ENCODE data around the gene POGK.
"Not testable (repeated sequence)": the region's sequence is repeated elsewhere in the genome, so short reads cannot be mapped to it uniquely, and the experiment has no call there.

The POGK gene

GRCh38 chr1:166838766-166839599 lies at the start of gene POGK:
Gene POGK, plus strand, starts transcription at chr1:166839475. Its CDS starts 1,482 bp downstream, at chr1:166840957.
- Histone ChIP-seq H3K4me3 (ENCODE audit: low read depth in 1 of 2, low read length in 2 of 2) (peak within 1 kb of the TSS; percentile 82 to 91), H3K27me3 (ENCODE audit: control insufficient read depth in 1 of 2, insufficient read depth in 2 of 2, low read length in 2 of 2) (no peaks in the 10 kb centered on the region), H3K36me3 (ENCODE audit: control insufficient read depth in 1 of 2, insufficient read depth in 2 of 2, low read length in 2 of 2) (peaks cover 27 to 31% of the 10 kb centered on the region in 2 donors), H3K27ac (ENCODE audit: low read depth, low read length) (peak within 1 kb of the TSS; percentile 88), H3K4me1 (ENCODE audit: control insufficient read depth in 1 of 2, insufficient read depth in 2 of 2, low read length in 2 of 2) (peaks cover 28 to 43% of the 10 kb centered on the region in 2 donors), H3K9me3 (ENCODE audit: control insufficient read depth in 1 of 2, low read length in 2 of 2) (no peaks in the 10 kb centered on the region), H3K9ac (ENCODE audit: low read depth in 1 of 2, low read length in 2 of 2) (peak within 1 kb of the TSS; percentile 74 to 99)

- Histone ChIP-seq H3K4me3 (ENCODE audit: low read depth in 1 of 2, low read length in 2 of 2) (no peak overlapping the region), H3K9ac (ENCODE audit: low read depth in 1 of 2, low read length in 2 of 2) (no peak overlapping the region), H3K27me3 (ENCODE audit: control insufficient read depth in 1 of 2, insufficient read depth in 2 of 2, low read length in 2 of 2) (no peaks in the 10 kb centered on the region), H3K27ac (ENCODE audit: low read depth, low read length) (no peak overlapping the region), H3K9me3 (ENCODE audit: control insufficient read depth in 1 of 2, low read length in 2 of 2) (no peaks in the 10 kb centered on the region), H3K36me3 (ENCODE audit: control insufficient read depth in 1 of 2, insufficient read depth in 2 of 2, low read length in 2 of 2) (no peaks in the 10 kb centered on the region), H3K4me1 (ENCODE audit: control insufficient read depth in 1 of 2, insufficient read depth in 2 of 2, low read length in 2 of 2) (no peaks in the 10 kb centered on the region)
Observed at GRCh38 chr1:166796620-166797236, 42.5 kb upstream of the POGK start.

GRCh38 chr1:166808952-166809351 lies 30.3 kb upstream of the POGK start:
- Histone ChIP-seq H3K36me3 (ENCODE audit: control insufficient read depth in 1 of 2, insufficient read depth in 2 of 2, low read length in 2 of 2) (no peaks in the 10 kb centered on the region), H3K27ac (ENCODE audit: low read depth, low read length) (no peak overlapping the region), H3K4me3 (ENCODE audit: low read depth in 1 of 2, low read length in 2 of 2) (no peak overlapping the region), H3K9me3 (ENCODE audit: control insufficient read depth in 1 of 2, low read length in 2 of 2) (no peaks in the 10 kb centered on the region), H3K4me1 (ENCODE audit: control insufficient read depth in 1 of 2, insufficient read depth in 2 of 2, low read length in 2 of 2) (peaks cover 6 to 10% of the 10 kb centered on the region in 2 donors), H3K9ac (ENCODE audit: low read depth in 1 of 2, low read length in 2 of 2) (no peak overlapping the region), H3K27me3 (ENCODE audit: control insufficient read depth in 1 of 2, insufficient read depth in 2 of 2, low read length in 2 of 2) (no peaks in the 10 kb centered on the region)

- H3K36me3 ChIP-seq (ENCODE audit: control insufficient read depth in 1 of 2, insufficient read depth in 2 of 2, low read length in 2 of 2): no peaks in the 10 kb centered on the region
Observed at GRCh38 chr1:166811691-166812090, 27.6 kb upstream of the POGK start.

GRCh38 chr1:166813508-166814223 lies 25.6 kb upstream of the POGK start:
- Histone ChIP-seq H3K9me3 (ENCODE audit: control insufficient read depth in 1 of 2, low read length in 2 of 2) (peaks cover 0 to 4% of the 10 kb centered on the region in 2 donors), H3K36me3 (ENCODE audit: control insufficient read depth in 1 of 2, insufficient read depth in 2 of 2, low read length in 2 of 2) (no peaks in the 10 kb centered on the region), H3K4me3 (ENCODE audit: low read depth in 1 of 2, low read length in 2 of 2) (no peak overlapping the region), H3K9ac (ENCODE audit: low read depth in 1 of 2, low read length in 2 of 2) (no peak overlapping the region), H3K27ac (ENCODE audit: low read depth, low read length) (no peak overlapping the region), H3K4me1 (ENCODE audit: control insufficient read depth in 1 of 2, insufficient read depth in 2 of 2, low read length in 2 of 2) (peaks cover 6 to 9% of the 10 kb centered on the region in 2 donors), H3K27me3 (ENCODE audit: control insufficient read depth in 1 of 2, insufficient read depth in 2 of 2, low read length in 2 of 2) (peaks cover 0 to 3% of the 10 kb centered on the region in 2 donors)

More at GRCh38 chr1:166811691-166812090, 27.6 kb upstream of the POGK start:
- peaks cover 0 to 4% of the 10 kb centered on the region in 2 donors for H3K9me3 ChIP-seq (ENCODE audit: control insufficient read depth in 1 of 2, low read length in 2 of 2)
- H3K27me3 ChIP-seq (ENCODE audit: control insufficient read depth in 1 of 2, insufficient read depth in 2 of 2, low read length in 2 of 2): peaks cover 0 to 3% of the 10 kb centered on the region in 2 donors
- H3K27ac ChIP-seq (ENCODE audit: low read depth, low read length): no peak overlapping the region
- H3K4me1 ChIP-seq (ENCODE audit: control insufficient read depth in 1 of 2, insufficient read depth in 2 of 2, low read length in 2 of 2): peaks cover 6 to 9% of the 10 kb centered on the region in 2 donors
- no peak overlapping the region for H3K4me3 ChIP-seq (ENCODE audit: low read depth in 1 of 2, low read length in 2 of 2)
- no peak overlapping the region for H3K9ac ChIP-seq (ENCODE audit: low read depth in 1 of 2, low read length in 2 of 2)

- Histone ChIP-seq H3K36me3 (ENCODE audit: control insufficient read depth in 1 of 2, insufficient read depth in 2 of 2, low read length in 2 of 2) (no peaks in the 10 kb centered on the region), H3K4me3 (ENCODE audit: low read depth in 1 of 2, low read length in 2 of 2) (no peak overlapping the region), H3K4me1 (ENCODE audit: control insufficient read depth in 1 of 2, insufficient read depth in 2 of 2, low read length in 2 of 2) (peaks cover 6 to 9% of the 10 kb centered on the region in 2 donors), H3K9me3 (ENCODE audit: control insufficient read depth in 1 of 2, low read length in 2 of 2) (peaks cover 0 to 4% of the 10 kb centered on the region in 2 donors), H3K27ac (ENCODE audit: low read depth, low read length) (no peak overlapping the region), H3K9ac (ENCODE audit: low read depth in 1 of 2, low read length in 2 of 2) (no peak overlapping the region), H3K27me3 (ENCODE audit: control insufficient read depth in 1 of 2, insufficient read depth in 2 of 2, low read length in 2 of 2) (peaks cover 0 to 3% of the 10 kb centered on the region in 2 donors)
Observed at GRCh38 chr1:166814611-166815010, 24.7 kb upstream of the POGK start.

- Histone ChIP-seq H3K27ac (ENCODE audit: low read depth, low read length) (no peak overlapping the region), H3K4me3 (ENCODE audit: low read depth in 1 of 2, low read length in 2 of 2) (no peak overlapping the region), H3K9me3 (ENCODE audit: control insufficient read depth in 1 of 2, low read length in 2 of 2) (peaks cover 3 to 4% of the 10 kb centered on the region in 2 donors), H3K9ac (ENCODE audit: low read depth in 1 of 2, low read length in 2 of 2) (no peak overlapping the region), H3K4me1 (ENCODE audit: control insufficient read depth in 1 of 2, insufficient read depth in 2 of 2, low read length in 2 of 2) (no peaks in the 10 kb centered on the region), H3K27me3 (ENCODE audit: control insufficient read depth in 1 of 2, insufficient read depth in 2 of 2, low read length in 2 of 2) (peaks cover 0 to 3% of the 10 kb centered on the region in 2 donors), H3K36me3 (ENCODE audit: control insufficient read depth in 1 of 2, insufficient read depth in 2 of 2, low read length in 2 of 2) (no peaks in the 10 kb centered on the region)
Observed at GRCh38 chr1:166819974-166820373, 19.3 kb upstream of the POGK start.

GRCh38 chr1:166822385-166822784 lies 16.9 kb upstream of the POGK start:
- no peak overlapping the region for H3K9ac ChIP-seq (ENCODE audit: low read depth in 1 of 2, low read length in 2 of 2)
- H3K9me3 ChIP-seq (ENCODE audit: control insufficient read depth in 1 of 2, low read length in 2 of 2): peaks cover 0 to 3% of the 10 kb centered on the region in 2 donors
- H3K27ac ChIP-seq (ENCODE audit: low read depth, low read length): no peak overlapping the region
- no peaks in the 10 kb centered on the region for H3K4me1 ChIP-seq (ENCODE audit: control insufficient read depth in 1 of 2, insufficient read depth in 2 of 2, low read length in 2 of 2)
- no peaks in the 10 kb centered on the region for H3K36me3 ChIP-seq (ENCODE audit: control insufficient read depth in 1 of 2, insufficient read depth in 2 of 2, low read length in 2 of 2)
- H3K27me3 ChIP-seq (ENCODE audit: control insufficient read depth in 1 of 2, insufficient read depth in 2 of 2, low read length in 2 of 2): no peaks in the 10 kb centered on the region
- no peak overlapping the region for H3K4me3 ChIP-seq (ENCODE audit: low read depth in 1 of 2, low read length in 2 of 2)

GRCh38 chr1:166827426-166827825 lies 11.8 kb upstream of the POGK start:
- H3K9ac ChIP-seq (ENCODE audit: low read depth in 1 of 2, low read length in 2 of 2): no peak overlapping the region
- no peaks in the 10 kb centered on the region for H3K36me3 ChIP-seq (ENCODE audit: control insufficient read depth in 1 of 2, insufficient read depth in 2 of 2, low read length in 2 of 2)
- no peak overlapping the region for H3K27ac ChIP-seq (ENCODE audit: low read depth, low read length)
- peaks cover 0 to 4% of the 10 kb centered on the region in 2 donors for H3K27me3 ChIP-seq (ENCODE audit: control insufficient read depth in 1 of 2, insufficient read depth in 2 of 2, low read length in 2 of 2)
- no peak overlapping the region for H3K4me3 ChIP-seq (ENCODE audit: low read depth in 1 of 2, low read length in 2 of 2)
- H3K4me1 ChIP-seq (ENCODE audit: control insufficient read depth in 1 of 2, insufficient read depth in 2 of 2, low read length in 2 of 2): no peaks in the 10 kb centered on the region
- H3K9me3 ChIP-seq (ENCODE audit: control insufficient read depth in 1 of 2, low read length in 2 of 2): peaks cover 5 to 10% of the 10 kb centered on the region in 2 donors

- H3K27ac ChIP-seq (ENCODE audit: low read depth, low read length); H3K36me3 ChIP-seq (ENCODE audit: control insufficient read depth in 1 of 2, insufficient read depth in 2 of 2, low read length in 2 of 2); H3K4me1 ChIP-seq (ENCODE audit: control insufficient read depth in 1 of 2, insufficient read depth in 2 of 2, low read length in 2 of 2); H3K9ac ChIP-seq (ENCODE audit: low read depth in 1 of 2, low read length in 2 of 2); H3K27me3 ChIP-seq (ENCODE audit: control insufficient read depth in 1 of 2, insufficient read depth in 2 of 2, low read length in 2 of 2); H3K4me3 ChIP-seq (ENCODE audit: low read depth in 1 of 2, low read length in 2 of 2): not testable (repeated sequence)
- H3K9me3 ChIP-seq (ENCODE audit: control insufficient read depth in 1 of 2, low read length in 2 of 2): peaks cover 5 to 10% of the 10 kb centered on the region in 2 donors
Observed at GRCh38 chr1:166829762-166830161, 9.5 kb upstream of the POGK start.

All from duodenal mucosa (tissue), 2 donors.